Lower leg skin (tissue), 3 donors: ENCODE results near the gene NABP1.

Experiments used
- CTCF ChIP-seq, 3 donors: fragments of 450-650 bp; IDR thresholded peaks; one replicate each; pipeline ENCODE4 v1.5.1; 2016; ENCODE audit warnings: antibody characterized with exemption in 3 of 3, mild to moderate bottlenecking in 3 of 3, moderate library complexity in 2 of 3
- POLR2A ChIP-seq, 2 donors: fragments of 450-650 bp; IDR thresholded peaks; one replicate each; pipeline ENCODE4 v1.6.1; 2016 to 2017; ENCODE audit warnings: antibody characterized with exemption in 2 of 2, mild to moderate bottlenecking in 1 of 2, moderate library complexity in 1 of 2

- no peak for TF ChIP-seq POLR2A (IDR thresholded peaks at IDR 0.05)
- TF ChIP-seq CTCF (IDR thresholded peaks at IDR 0.05): no peak
These were observed 11.7 kb upstream of the NABP1 start for GRCh38 chr2:191666226-191666625.
